Stimulated activated CD4-positive, alpha-beta T cell treated with anti-CD3 and anti-CD28 coated beads, Interleukin-2, amount 100 ng/mL, for 48 hours (primary cell): ENCODE measurements around the gene SORBS1.

Experiments
- DNase-seq, 2 donors: peaks; one replicate each; pipeline ENCODE4 v3.0.0-alpha.2; 2020

SORBS1 gene

GRCh38 chr10:95306851-95307250 is 254.3 kb downstream of the SORBS1 start:
- no peak for DNase-seq

- no peak for DNase-seq
These were observed 254.9 kb downstream of the SORBS1 start for GRCh38 chr10:95306318-95306650.

- no peak for DNase-seq
These were observed 255.4 kb downstream of the SORBS1 start for GRCh38 chr10:95305606-95306317.

- no peak for DNase-seq
These were observed 256.2 kb downstream of the SORBS1 start for GRCh38 chr10:95304976-95305375.

- no peak for DNase-seq
These were observed 256.7 kb downstream of the SORBS1 start for GRCh38 chr10:95304463-95304862.

GRCh38 chr10:95303950-95304349 is 257.2 kb downstream of the SORBS1 start:
- no peak for DNase-seq

GRCh38 chr10:95303535-95303934 is 257.6 kb downstream of the SORBS1 start:
- DNase-seq, result no peak

- DNase-seq, result no peak
These were observed 261.1 kb downstream of the SORBS1 start for GRCh38 chr10:95300022-95300539.

GRCh38 chr10:95297402-95297801 is 263.8 kb downstream of the SORBS1 start:
- DNase-seq, result no peak

GRCh38 chr10:95296764-95297163 is 264.4 kb downstream of the SORBS1 start:
- DNase-seq, result no peak

- DNase-seq, result peak; percentile 19 to 30
These were observed 266.0 kb downstream of the SORBS1 start for GRCh38 chr10:95295031-95295755.

GRCh38 chr10:95293631-95294030 is 267.5 kb downstream of the SORBS1 start:
- DNase-seq, result no peak

- no peak for DNase-seq
These were observed 269.7 kb downstream of the SORBS1 start for GRCh38 chr10:95291365-95292039.

- peak in 1 of 2 donors; percentile 13 for DNase-seq
These were observed 270.5 kb downstream of the SORBS1 start, which contains the start of gene PDLIM1 for GRCh38 chr10:95290461-95291364. Gene PDLIM1, minus strand, starts transcription at chr10:95291003. Its CDS starts 88 bp downstream, at chr10:95290915.

GRCh38 chr10:95289921-95290421 is 271.2 kb downstream of the SORBS1 start:
- no peak for DNase-seq

GRCh38 chr10:95289003-95289920 is 271.9 kb downstream of the SORBS1 start:
- no peak for DNase-seq

- DNase-seq, result no peak
These were observed 272.9 kb downstream of the SORBS1 start for GRCh38 chr10:95288303-95288702.

GRCh38 chr10:95287281-95287680 is 273.9 kb downstream of the SORBS1 start:
- no peak for DNase-seq

- DNase-seq, result no peak
These were observed 274.5 kb downstream of the SORBS1 start for GRCh38 chr10:95286707-95287106.

GRCh38 chr10:95285556-95285955 is 275.6 kb downstream of the SORBS1 start:
- DNase-seq, result no peak

GRCh38 chr10:95284807-95285206 is 276.4 kb downstream of the SORBS1 start:
- no peak for DNase-seq
